Neural progenitor cell (in vitro differentiated cells): Measurements from ENCODE around the gene NFASC.

Experiments used
- CTCF ChIP-seq: fragments of 200-600 bp; sonication (generic); IDR thresholded peaks from 2 replicates; pipeline ENCODE4 v1.5.1; 2017; ENCODE audit warnings: antibody characterized with exemption, mild to moderate bottlenecking
- EZH2 ChIP-seq: fragments of 200-600 bp; sonication (generic); IDR thresholded peaks from 2 replicates; pipeline ENCODE4 v1.6.1; 2017; ENCODE audit warnings: antibody characterized with exemption, mild to moderate bottlenecking, moderate library complexity

GRCh38 chr1:204941421-204942338 lies 71.0 kb downstream of the NFASC start:
- TF ChIP-seq CTCF (peak; percentile 99), EZH2 (no peak)
